GM18511 (cell line): Measurements from ENCODE around the gene RAB11B.
"Not testable (repeated sequence)": the region's sequence is repeated elsewhere in the genome, so short reads cannot be mapped to it uniquely, and the experiment has no call there.

Source experiments
- ATAC-seq: cut with Tn5 transposase; IDR thresholded peaks from one replicate; pipeline ENCODE4 v1.9.1; 2021; ENCODE audit warnings: mild to moderate bottlenecking, moderate library complexity; ENCODE audit not compliant: unreplicated experiment

The RAB11B gene

DNA sequence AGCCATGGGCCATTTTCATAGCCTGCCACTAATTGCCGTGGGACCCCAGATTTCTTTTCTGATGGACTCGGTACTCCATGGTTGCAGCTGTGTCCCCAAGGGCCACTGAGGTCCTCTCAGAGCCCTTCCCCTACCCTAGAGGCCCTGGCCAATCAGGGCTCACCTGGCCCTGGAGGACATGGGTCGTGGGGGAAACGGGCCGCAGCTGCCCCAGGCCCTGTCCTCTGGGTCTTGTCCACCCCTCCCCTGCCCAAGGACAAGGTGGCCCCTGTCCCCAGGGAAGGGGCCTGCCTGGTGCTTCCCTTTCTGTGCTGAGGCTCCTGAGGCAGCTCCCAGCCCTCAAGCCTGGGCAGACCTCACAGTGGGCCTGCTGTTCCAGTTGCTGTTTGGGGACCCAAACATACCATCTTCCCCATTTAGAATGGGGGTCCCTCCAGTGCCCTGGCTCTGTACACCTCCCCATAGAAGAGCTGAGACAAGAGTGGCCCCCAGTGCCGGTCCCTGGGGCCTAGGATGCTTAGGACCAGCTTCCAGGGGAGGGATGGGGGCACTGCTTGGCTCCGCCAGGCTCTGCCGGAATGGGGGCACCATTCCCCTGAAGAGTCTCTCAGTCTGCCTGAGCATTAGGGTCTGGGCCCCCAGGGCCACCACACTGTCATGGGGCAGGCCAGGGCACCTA is 3.2 kb downstream of the RAB11B start:
- no peak for ATAC-seq

DNA sequence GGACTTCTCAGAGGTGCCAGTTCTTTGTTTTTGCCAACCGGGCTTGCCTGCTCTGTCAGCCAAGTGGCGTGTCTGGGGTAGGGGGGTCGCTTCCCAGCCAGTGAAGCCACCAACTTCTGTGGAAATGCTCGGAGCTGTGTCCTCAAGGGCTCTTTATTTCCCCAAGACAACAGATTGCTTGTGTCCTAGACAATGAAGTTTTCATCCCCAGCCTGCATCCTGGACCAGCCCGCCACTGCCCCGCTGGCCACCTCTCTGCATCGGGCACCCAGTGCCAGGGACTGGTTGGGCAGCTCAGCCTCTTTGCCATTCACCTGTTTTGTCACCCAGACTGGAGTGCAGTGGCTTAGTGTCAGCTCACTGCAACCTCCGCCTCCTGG is 3.7 kb downstream of the RAB11B start:
- no peak for ATAC-seq

DNA sequence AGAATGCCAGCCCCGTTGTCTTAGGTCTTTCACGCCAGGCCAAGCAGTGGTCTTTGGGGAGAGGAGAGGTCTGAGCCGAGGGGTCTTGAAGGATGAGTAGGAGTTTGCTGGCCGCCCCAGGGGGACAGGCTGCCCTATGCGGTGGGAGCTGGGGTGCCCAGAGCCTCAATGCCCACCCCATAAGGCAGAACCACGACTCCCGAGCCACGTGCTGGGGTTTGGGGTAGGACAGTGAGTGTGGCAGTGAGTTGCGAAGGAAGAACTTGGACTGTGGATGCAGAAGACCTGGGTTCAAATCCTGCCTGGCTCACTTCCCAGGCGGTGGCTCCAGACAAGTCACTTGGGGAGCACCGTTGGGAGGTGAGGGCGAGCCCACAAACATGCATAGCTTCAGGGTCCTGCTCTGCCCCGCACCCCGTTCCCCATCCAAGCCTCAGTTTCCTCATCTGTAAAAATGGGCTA is 5.5 kb downstream of the RAB11B start:
- ATAC-seq = no peak

DNA sequence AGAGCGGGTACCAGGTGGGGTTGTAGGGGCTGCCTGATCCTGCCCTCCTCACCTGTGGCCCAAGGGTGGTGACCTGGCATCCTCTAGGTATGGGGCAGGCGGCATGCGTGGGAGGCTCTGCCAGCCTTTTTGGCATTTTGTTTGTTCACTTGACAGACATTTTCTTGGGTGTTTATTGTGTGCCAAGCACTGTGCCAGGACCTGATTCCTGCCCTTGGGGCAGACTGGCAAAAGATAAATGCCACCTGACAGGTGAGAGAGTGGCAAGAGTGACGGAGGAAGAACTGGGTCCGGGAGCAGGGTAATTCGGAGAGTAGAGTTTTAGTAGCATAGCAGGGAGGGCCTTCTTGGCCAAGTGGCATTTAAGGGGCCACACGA is 6.0 kb downstream of the RAB11B start:
- no peak for ATAC-seq

DNA sequence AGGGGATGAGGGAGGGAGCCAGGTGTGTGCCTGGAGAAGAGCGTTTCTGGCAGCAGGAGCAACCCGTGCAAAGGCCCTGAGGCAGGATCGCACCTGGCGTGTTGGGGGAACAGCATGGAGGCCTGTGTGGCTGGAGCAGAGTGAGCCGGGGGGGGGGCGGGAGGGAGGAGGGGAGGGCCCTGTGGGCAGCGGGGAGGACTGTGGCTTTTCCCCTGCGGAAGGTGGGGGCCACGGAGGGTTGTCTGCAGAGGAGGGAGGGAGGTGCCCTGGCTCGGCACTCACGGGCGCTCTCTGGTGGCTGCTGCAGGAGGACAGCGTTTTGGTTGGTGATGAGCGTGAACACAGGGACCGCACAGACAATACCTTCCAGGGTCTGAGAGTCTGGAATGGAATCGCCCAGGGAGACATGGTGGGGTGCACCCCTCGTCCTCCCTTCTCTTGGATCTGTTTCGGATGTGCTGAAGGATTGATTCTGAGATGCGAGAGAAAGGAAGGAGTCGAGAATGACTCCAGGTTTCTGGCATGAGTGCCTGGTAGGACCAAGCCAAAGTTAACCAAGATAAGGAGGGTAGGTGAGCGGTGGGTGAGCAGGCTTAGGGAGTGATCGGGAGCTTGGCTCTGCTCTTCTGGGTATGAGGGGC is 6.5 kb downstream of the RAB11B start:
- ATAC-seq = no peak

DNA sequence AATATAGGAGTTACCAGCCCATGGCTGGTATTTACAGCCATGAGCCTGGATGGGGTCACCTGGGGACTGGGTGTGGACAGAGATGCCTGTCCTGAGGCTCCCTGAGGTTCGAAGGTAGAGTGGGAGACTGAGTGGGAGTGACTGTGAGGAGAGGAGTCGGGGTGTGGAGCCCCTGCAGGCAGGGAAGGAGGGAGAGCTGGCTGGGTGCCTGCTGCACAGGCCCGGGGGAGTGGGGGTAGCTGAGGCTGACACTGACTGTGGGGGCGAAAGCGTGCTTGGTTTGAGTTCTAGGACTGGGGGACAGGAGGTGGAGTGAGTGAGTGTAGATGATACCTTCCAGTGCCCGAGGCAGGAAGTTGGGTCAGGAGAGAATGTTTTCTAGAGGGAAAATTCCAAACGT is 7.1 kb downstream of the RAB11B start:
- no peak for ATAC-seq

DNA sequence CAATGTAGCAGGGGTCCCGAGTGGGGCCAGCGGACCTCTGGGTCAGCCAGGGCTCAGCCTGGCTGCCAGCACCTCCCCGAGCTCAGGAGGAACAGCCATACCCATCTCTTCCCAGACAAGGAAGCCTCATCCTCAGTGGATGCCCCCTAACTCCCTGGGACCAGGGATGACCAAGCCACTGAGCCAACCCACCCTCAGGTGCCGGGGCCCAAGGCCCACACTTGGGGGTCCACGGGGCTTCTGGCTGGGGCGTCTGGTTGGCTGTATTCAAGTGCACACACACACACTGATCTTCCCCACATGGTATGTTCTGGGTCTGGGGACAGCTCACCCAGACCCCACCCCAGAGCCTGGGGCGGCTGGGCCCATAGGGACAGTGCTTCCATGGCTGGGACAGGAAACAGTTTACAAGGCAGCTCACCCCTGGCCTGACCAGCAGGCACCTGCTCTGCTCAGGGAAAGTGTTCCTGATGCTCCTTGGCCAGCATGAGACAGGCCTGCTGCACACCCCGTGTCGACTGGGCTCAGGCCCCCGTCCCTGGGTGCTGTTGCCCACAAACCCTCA is 7.7 kb downstream of the RAB11B start:
- no peak for ATAC-seq

DNA sequence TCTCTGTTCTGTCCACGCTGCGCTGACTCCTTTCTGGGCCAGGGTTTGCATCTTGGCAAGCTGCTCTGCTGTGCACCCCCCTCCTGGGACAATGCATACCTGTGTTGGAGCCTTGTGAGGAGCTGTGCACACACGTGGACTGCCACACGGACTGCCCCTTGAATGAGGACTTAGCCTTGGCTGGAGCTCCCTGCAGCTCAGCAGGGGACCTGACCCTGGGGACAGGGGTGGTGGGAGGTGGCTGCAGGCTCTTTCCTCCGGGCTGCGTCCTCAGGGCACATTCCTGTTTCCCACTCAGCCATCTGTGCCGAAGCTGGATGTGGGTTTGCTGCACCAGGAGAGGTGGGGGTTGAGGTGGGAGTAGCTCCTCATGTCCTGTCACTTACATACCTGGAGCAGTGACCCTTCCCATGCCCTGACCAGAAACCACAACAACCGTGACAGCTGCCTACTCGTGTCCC is 8.2 kb downstream of the RAB11B start:
- ATAC-seq = no peak

DNA sequence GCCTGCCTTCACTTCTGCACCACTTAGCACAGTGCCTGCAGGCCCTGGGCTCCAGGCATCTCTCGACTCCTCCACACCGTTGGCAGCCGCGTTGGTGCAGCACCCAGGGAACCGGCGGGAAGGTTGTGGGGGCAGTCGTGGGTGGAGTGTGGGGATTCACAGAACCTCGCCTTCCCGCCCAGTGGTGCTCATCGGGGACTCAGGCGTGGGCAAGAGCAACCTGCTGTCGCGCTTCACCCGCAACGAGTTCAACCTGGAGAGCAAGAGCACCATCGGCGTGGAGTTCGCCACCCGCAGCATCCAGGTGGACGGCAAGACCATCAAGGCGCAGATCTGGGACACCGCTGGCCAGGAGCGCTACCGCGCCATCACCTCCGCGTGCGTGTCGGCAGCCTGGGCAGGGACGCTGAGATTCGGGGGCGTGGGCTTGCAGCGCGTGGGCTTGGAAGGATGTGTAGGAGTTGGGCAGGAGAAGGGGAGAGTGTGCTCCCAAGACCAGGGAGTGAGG is 9.6 kb downstream of the RAB11B start:
- ATAC-seq = no peak

DNA sequence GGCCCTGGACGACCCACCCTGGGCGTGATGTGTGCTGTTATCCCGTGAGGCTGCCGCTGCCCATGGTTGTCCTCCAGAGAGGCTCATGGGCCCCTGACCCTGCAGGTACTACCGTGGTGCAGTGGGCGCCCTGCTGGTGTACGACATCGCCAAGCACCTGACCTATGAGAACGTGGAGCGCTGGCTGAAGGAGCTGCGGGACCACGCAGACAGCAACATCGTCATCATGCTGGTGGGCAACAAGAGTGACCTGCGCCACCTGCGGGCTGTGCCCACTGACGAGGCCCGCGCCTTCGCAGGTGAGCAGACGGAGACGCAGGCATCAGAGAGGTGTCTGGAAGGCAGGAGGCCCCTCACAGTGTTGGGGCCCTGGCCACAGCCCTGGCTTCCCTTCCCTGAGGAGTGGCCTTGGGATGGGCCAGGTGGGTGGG is 11.8 kb downstream of the RAB11B start:
- no peak for ATAC-seq

DNA sequence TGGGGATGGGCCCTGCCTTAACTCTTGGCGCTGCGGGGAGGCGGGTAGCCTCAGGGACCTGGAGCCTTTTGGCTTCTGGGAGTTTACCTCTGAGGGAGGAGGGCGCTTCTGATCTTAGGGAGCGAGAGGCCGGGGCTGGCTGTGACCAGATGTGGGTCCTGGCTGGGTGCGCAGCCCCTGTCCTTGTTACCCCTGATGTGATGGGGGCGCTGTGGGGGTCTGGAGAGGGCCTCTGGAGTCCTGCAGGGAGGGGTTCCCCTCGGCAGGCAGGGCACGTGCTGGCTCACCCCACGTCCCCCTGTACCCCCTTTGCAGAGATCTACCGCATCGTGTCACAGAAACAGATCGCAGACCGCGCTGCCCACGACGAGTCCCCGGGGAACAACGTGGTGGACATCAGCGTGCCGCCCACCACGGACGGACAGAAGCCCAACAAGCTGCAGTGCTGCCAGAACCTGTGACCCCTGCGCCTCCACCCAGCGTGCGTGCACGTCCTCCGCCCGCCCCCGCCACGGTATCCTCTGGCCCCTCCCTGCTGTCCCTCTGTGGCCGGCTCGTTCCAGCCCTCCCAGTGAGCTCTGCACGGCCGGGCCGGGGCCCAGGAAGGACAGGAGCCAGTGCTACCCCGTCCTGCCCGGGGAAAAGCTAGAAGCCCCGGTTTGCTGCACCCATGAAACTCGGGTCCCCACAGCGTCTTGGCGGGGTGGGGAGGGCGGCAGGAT is 13.1 kb downstream of the RAB11B start:
- ATAC-seq = no peak

DNA sequence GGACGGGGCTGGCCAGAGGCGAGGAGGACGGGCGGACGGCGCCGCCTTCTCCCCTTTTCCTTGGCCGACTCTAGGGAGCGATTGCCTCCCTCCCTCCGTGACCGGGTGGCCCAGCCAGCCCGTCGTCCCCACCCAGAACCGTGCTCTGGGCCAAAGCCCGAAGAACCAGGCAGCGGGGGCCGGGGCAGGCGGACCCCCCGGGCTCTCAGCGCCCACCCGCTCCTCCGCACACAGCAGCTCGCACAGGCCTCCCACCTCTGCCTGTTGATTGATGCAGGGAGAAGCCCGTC is 13.6 kb downstream of the RAB11B start:
- no peak for ATAC-seq

DNA sequence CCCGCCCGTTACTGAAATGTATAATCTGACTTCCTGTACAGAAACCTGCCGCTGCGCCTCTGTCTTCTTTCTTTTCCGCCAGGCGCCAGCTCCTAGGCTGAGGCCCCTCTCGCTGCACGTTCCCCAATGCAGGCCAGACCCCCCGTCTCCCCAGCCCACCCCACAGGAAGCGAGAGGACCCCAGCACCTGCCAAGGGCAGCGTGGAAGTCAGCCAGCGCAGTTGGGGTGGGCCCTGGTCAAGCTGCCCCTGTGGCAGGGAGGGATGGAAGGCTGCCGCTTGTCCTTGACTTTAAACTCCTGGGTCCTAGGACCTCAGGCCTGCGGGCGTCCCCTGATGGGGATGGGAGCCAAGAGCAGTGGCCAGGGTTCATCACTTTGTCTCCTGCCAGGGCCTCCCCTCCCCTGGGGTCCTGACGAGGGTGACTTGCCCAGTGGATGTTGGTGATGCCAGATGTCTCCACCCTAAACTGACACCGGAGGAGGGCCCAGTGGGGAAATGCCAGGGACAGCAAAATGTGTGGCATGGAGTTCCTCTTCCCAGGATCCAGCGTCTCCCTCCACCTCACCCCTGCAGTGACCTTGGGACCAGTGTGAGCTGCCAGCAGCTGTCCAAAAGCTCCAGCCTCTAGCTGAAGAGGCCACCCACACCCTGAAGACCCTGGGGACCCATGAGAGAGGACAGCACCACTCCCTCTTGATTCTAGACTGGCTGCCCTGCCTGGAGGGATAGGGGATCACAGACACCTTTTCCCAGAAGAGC is 14.4 kb downstream of the RAB11B start:
- ATAC-seq = no peak

DNA sequence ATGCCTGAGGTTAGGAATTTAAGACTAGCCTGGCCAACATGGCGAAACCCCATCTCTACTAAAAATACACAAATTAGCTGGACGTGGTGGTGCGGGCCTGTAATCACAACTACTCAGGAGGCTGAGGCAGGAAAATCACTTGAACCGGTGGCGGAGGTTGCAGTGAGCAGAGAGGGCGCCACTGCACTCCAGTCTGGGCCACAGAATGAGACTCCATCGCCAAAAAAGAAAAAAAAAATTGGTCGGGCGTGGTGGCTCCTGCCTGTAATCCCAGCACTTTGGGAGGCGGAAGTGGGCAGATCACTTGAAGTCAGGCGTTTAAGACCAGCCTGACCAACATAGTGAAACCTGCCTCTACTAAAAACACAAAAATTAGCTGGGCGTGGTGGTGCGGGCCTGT is 20.6 kb downstream of the RAB11B start:
- not testable (repeated sequence) for ATAC-seq

DNA sequence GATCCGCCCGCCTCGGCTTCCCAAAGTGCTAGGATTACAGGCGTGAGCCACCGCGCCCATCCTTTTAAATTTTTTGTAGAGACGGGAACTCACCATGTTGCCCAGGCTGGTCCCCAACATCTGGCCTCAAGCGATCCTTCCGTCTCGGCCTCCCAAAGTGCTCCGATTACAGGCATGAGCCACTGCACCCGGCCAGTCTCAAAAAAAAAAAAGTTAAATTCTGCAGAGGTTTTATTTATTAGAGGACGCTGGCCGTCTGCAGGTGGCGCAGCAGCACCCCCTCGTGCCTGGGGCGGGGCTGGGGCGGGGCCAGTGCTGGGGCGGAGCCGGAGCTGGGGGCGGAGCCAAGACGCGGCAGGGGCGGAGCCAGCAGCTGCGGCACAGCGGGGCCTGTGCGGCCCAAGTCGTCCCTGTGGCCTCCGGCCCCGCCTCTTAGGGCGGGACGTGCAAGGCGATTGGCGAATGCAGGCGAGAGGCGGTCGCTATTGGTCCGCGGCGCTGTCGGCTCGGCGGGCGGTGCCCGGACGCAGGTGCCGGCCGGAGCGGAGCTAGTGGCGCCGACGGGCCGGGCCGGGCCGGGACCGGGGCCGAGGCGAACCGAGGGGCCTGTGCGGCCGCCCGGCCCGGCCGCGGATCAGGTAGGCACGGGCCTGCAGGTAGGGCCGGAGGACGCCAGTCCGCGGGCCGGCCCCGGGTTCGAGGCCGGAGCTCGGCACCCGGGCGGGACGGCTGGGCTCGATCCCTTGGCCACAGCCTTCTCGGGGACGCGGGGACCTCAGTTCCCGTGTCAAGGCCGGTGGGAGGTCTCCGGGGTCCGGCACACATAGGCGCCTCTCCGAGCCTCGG is 22.8 kb downstream of the RAB11B start, which contains the start of gene MARCHF2:
TSS of gene MARCHF2 (plus strand) at position 523 of the 846 bp plus-strand sequence. CDS start 8,536 bp downstream, outside the sequence.
- ATAC-seq = peak; percentile 99

DNA sequence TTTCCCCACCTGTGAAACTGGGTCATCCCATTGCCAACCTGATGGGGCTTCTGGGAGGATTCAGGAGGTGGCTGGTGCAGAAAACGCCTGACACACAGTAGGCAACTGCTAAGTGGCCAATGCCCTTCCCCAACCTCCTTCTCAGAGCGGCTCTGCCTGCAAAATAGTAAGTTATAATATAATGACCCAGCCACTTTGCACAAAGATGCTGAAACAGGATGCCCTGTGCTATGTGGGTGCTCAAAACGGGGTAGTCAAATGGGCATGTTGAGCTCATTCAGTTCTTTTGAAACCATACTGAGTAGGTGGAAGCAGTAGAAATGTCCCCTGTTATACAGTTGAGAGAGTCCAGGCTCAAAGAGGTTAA is 23.5 kb downstream of the RAB11B start:
- ATAC-seq = no peak

DNA sequence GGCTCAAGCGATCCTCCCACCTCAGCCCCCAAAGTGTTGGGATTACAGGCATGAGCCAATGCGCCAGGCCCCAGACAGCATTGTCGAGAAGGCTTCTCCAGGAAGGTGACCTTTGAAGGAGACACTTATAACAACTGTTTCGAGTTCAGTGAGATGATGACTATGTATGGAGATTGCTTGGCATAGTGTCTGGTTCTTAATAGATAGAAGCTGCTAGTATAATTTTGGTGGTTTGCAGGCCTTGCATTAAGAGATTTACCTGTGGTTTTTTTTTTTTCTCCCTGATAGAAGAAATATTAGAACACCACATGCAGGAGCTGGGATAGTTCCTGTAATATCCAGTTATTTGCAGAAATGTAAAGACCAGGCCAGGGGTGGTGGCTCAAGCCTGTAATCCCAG is 26.6 kb downstream of the RAB11B start:
- no peak for ATAC-seq

DNA sequence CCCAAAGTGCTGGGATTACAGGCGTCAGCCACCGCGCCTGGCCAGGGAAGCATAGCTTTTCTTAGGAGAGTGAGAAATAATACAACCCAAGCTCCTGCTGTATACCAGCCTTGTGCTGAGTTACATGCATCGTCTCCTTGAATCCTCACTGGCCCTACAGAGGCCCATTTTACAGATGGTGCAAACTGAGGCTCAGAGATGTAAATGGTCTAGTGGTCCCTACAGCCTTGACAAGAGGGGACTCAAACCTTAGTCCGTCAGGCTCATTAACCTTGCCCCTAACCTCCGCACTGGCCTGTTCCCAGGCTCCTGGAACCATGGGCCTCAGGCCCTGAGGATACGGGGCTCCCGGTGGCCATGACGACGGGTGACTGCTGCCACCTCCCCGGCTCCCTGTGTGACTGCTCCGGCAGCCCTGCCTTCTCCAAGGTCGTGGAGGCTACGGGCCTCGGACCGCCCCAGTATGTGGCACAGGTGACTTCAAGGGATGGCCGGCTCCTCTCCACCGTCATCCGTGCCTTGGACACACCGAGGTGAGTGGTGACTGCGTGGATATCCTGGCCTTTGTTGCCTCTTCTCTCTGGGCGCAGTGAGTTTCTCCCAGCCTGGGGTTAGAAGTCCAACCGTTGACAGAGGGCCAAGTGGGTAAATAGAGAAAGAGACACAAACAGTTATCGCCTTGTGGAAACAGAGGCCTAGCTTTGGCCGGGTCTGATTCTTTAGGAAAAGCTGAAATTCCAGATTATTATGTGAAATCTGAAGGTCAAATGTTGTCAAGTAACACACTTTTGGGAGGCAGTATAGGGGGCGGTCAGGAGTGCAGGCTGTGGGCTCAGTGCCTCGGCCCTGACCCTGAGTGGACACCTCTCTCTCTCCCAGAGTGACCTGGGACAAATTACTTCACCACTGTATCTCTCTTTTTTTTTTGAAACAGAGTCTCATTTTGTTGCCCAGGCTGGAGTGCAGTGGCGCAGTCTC is 31.6 kb downstream of the RAB11B start:
- no peak for ATAC-seq

DNA sequence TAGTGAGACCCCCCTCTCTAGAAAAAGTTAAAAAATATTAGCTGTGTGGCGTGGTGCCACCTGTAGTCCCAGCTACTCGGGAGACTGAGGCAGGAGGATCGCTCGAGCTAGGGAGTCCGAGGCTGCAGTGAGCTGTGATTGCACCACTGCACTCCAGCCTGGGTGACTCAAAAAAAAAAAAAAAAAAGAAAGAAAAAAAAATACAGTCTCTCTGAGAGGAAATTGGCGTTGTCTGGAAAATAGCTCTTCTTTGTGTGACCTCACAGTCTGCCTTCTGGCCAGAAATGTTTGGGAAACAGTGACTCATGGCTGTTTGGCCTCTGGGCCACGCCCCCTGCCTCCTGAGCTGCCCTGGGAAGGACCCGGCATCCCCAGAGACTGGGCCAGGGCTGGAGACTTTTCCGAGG is 33.7 kb downstream of the RAB11B start:
- no peak for ATAC-seq
